Measurements from ENCODE around the gene GHR. TPM values are rescaled to one million over a fixed set of nuclear protein-coding genes. Genes with fewer than 3 reads are reported as not detected.

Gene GHR
- total RNA-seq, 4 donors from 2014 or later, result 2.0 to 6.0 (median 3.8) TPM

DNA sequence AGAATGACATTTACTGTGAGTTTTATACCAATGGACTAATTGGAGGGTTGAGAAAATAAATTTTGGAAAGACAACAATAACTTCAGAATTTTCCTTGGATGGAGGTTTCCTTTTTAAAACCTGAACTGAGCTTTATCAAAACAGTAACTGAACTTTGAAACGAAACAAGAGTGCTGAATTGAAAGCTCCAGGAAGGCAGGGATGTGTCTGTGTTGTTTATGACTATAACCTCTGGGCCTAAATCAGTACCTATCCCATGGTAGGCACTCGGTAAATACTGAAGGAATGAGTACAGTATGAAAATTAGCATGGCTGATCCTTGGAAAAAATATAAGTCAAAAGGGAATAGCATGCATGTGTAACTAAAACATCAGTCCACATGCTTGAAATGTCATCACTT, 93.9 kb downstream of the GHR start:
- no peak for DNase-seq
- no peak overlapping the region for H3K27ac ChIP-seq
- no peak overlapping the region for H3K4me3 ChIP-seq

DNA sequence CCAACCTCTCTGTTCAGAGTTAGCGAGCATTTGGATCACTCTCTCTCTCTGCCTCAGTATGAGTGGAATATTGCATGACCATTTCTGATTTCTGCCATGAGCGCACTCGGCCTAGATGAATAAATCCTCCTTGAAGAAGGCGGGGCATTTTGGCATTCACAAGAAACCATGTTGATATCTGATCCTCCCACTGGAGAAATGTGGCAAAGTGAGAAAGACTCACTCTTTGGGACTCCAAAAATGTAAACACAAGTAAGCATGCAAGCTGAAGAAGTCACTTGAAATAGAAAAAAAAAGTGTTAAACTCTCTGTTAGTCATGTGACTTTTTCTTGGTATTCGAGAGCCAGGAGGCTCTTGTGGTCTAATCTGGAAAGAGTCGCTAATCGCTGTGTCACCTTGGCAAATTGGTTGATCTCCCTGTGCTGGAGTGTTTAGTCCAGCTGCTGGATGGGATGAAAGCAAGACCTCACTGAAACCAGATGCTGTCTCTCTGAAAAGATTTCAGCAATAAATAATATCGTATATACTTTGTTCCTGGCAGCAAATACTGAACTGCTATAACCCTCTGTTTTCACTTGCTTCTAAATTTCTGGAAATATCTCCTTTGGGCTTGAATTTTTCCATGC, 95.5 kb downstream of the GHR start:
- H3K27ac ChIP-seq, result no peak overlapping the region
- no peaks in the 10 kb centered on the region for H3K27me3 ChIP-seq
- DNase-seq, result no peak
- 67 to 77% methylated on average over 8 of the region's 8 CpGs for WGBS, 2 donors
- H3K4me3 ChIP-seq, result no peak overlapping the region
- H3K36me3 ChIP-seq, result no peaks in the 10 kb centered on the region
- H3K9me3 ChIP-seq, result no peaks in the 10 kb centered on the region
- intact Hi-C loops (cut with DNase I), result no loop called here
- TF ChIP-seq POLR2A (IDR thresholded peaks at IDR 0.05), result no peak
- TF ChIP-seq, protein P1, sequence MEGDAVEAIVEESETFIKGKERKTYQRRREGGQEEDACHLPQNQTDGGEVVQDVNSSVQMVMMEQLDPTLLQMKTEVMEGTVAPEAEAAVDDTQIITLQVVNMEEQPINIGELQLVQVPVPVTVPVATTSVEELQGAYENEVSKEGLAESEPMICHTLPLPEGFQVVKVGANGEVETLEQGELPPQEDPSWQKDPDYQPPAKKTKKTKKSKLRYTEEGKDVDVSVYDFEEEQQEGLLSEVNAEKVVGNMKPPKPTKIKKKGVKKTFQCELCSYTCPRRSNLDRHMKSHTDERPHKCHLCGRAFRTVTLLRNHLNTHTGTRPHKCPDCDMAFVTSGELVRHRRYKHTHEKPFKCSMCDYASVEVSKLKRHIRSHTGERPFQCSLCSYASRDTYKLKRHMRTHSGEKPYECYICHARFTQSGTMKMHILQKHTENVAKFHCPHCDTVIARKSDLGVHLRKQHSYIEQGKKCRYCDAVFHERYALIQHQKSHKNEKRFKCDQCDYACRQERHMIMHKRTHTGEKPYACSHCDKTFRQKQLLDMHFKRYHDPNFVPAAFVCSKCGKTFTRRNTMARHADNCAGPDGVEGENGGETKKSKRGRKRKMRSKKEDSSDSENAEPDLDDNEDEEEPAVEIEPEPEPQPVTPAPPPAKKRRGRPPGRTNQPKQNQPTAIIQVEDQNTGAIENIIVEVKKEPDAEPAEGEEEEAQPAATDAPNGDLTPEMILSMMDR (IDR thresholded peaks at IDR 0.05), result no peak
- no peaks in the 10 kb centered on the region for H3K4me1 ChIP-seq

More for the DNA sequence above, 93.9 kb downstream of the GHR start:
- no peak for TF ChIP-seq POLR2A (IDR thresholded peaks at IDR 0.05)
- TF ChIP-seq, protein P1 (IDR thresholded peaks at IDR 0.05), result no peak
- intact Hi-C loops (cut with DNase I), result no loop called here
- Histone ChIP-seq H3K4me1 (no peaks in the 10 kb centered on the region), H3K36me3 (no peaks in the 10 kb centered on the region), H3K27me3 (no peaks in the 10 kb centered on the region), H3K9me3 (no peaks in the 10 kb centered on the region)
- 62 to 71% methylated on average over 2 of the region's 2 CpGs for WGBS, 2 donors

DNA sequence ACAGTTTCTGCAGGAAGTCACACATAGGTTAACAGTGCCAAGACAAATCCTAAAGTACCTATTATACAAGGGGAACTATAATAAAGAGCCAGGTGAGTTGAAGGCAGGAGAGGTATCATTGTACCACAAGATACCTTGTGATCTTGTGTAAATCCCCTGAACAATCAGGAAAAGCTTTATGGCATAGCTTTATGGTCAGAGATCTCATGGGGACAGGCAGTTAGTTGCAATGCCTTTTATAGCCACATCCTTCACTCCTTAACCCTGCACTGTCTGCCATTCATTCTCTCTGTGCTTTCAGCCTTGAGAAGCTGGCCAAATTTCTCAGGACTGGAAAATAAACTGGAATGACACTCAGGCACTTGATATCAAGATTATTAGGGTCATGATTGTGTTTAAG, 97.0 kb downstream of the GHR start:
- DNase-seq, result no peak
- Histone ChIP-seq H3K4me3 (no peak overlapping the region), H3K27ac (no peak overlapping the region), H3K4me1 (no peaks in the 10 kb centered on the region), H3K27me3 (no peaks in the 10 kb centered on the region), H3K36me3 (no peaks in the 10 kb centered on the region), H3K9me3 (no peaks in the 10 kb centered on the region)
- intact Hi-C loops (cut with DNase I), result no loop called here
- TF ChIP-seq, protein P1 (IDR thresholded peaks at IDR 0.05), result no peak
- TF ChIP-seq POLR2A (IDR thresholded peaks at IDR 0.05), result no peak

DNA sequence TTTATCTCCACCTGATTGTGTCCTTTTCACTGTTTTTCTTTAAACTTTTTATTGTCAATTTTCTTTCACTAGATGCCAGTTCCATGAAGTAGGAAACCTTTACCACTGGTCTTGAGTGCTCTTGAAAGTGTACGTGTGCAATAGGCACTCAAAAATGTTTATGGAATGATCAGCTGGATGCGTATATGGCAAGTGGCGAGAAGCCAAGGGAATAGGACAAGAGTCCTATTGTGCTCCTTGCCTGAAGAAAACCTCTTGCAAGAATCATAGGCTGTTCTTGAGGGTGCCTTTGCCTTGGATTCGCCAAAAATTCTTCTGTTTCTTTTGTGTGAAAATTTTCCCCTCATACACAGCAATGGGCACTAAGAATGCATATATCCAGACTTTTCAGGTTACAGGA, 97.7 kb downstream of the GHR start:
- H3K27ac ChIP-seq, result no peak overlapping the region
- DNase-seq, result no peak
- H3K27me3 ChIP-seq, result no peaks in the 10 kb centered on the region
- no peak overlapping the region for H3K4me3 ChIP-seq
- H3K9me3 ChIP-seq, result no peaks in the 10 kb centered on the region
- WGBS, 2 donors, result 83 to 89% methylated on average over 4 of the region's 4 CpGs
- H3K4me1 ChIP-seq, result no peaks in the 10 kb centered on the region
- no peaks in the 10 kb centered on the region for H3K36me3 ChIP-seq
- TF ChIP-seq, protein P1 (IDR thresholded peaks at IDR 0.05), result no peak
- TF ChIP-seq POLR2A (IDR thresholded peaks at IDR 0.05), result no peak
- intact Hi-C loops (cut with DNase I), result no loop called here

DNA sequence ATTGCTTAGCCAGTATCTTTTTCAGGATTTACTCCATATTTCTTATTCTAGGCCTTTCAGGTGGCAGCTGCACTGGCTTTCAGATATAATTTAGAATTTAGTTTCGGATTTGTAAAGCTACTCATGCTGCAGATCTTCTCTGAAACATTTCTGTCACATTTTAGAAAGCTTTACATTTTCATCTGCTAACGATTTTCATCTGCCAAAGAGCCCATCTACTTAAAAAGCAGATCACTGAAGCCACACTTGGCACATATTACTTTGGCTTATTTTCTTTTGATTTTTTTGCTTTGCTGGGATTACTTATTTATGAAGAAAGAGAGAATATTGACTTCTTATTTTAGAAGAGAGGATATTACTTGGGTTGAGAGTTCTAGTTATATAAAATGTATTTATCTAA, 98.2 kb downstream of the GHR start:
- Histone ChIP-seq H3K27me3 (no peaks in the 10 kb centered on the region), H3K9me3 (no peaks in the 10 kb centered on the region), H3K27ac (no peak overlapping the region), H3K4me3 (no peak overlapping the region), H3K36me3 (no peaks in the 10 kb centered on the region), H3K4me1 (no peaks in the 10 kb centered on the region)
- TF ChIP-seq, protein P1 (IDR thresholded peaks at IDR 0.05), result no peak
- no peak for TF ChIP-seq POLR2A (IDR thresholded peaks at IDR 0.05)
- intact Hi-C loops (cut with DNase I), result no loop called here
- 44 to 78% methylated on average over 2 of the region's 2 CpGs for WGBS, 2 donors
- no peak for DNase-seq
